SK-N-SH (cell line): Measurements from ENCODE around the gene SNX32. TPM values are rescaled to one million over a fixed set of nuclear protein-coding genes. Genes with fewer than 3 reads are reported as not detected.
"Not testable (repeated sequence)": the region's sequence is repeated elsewhere in the genome, so short reads cannot be mapped to it uniquely, and the experiment has no call there.

Experiments used
- CTCF ChIA-PET: fragments of 300-600, 350-600 bp; formaldehyde crosslinking; extraction: SDS; loops from one replicate; lab custom pipeline; 2021; lab: Yijun Ruan, JAX
- POLR2A ChIA-PET: fragments of 350-600 bp; sonication (Branson Sonifier 250); formaldehyde crosslinking; extraction: SDS; loops from one replicate; lab custom pipeline; 2020; ENCODE audit warnings: antibody characterized with exemption, inconsistent platforms; lab: Yijun Ruan, JAX
- DNase-seq: peaks from one replicate; pipeline ENCODE4 v3.0.0; 2012
- H2AFZ ChIP-seq: fragments of 200-600 bp; sonication (generic); 2 replicates; pipeline ENCODE4 v1.8.1; 2016; ENCODE audit warnings: antibody characterized with exemption, mild to moderate bottlenecking, low read depth
- H3F3A ChIP-seq: fragments of 200-600 bp; sonication (generic); replicated peaks from 2 replicates; pipeline ENCODE3; 2016; ENCODE audit warnings: antibody characterized with exemption, mild to moderate bottlenecking; ENCODE audit not compliant: insufficient read depth
- H3K27ac ChIP-seq, 2 experiments: fragments of 200-500 bp in 1 of 2; fragments of 200-600 bp in 1 of 2; sonication (Bioruptor generic) in 1 of 2; sonication (generic), shearing (Covaris generic) in 1 of 2; 2 replicates each; pipeline versions ENCODE4 v1.5.1 to v1.6.1; 2014 to 2016; ENCODE audit warnings: low read depth in 2 of 2, inconsistent platforms in 1 of 2, low read length in 1 of 2, mild to moderate bottlenecking in 1 of 2, mixed read lengths in 1 of 2
- H3K27me3 ChIP-seq: fragments of 200-600 bp; sonication (generic), shearing (Covaris generic); 2 replicates; pipeline ENCODE4 v1.6.1; 2016; ENCODE audit warnings: mixed run types; ENCODE audit not compliant: insufficient read depth
- H3K36me3 ChIP-seq, 2 experiments: fragments of 200-500 bp in 1 of 2; fragments of 200-600 bp in 1 of 2; sonication (Bioruptor generic) in 1 of 2; sonication (generic) in 1 of 2; replicated peaks in 1 of 2; 2 replicates each; pipeline versions ENCODE3 to v1.5.1; 2014 to 2016; ENCODE audit warnings: low read length in 1 of 2, mild to moderate bottlenecking in 1 of 2; ENCODE audit not compliant: insufficient read depth in 2 of 2, control insufficient read depth in 1 of 2
- H3K4me1 ChIP-seq, 2 experiments: fragments of 200-500 bp in 1 of 2; fragments of 200-600 bp in 1 of 2; sonication (Bioruptor generic) in 1 of 2; sonication (generic), shearing (Covaris generic) in 1 of 2; 2 replicates each; pipeline versions ENCODE4 v1.5.1 to v1.6.1; 2014 to 2016; ENCODE audit warnings: low read depth in 1 of 2, low read length in 1 of 2, mixed run types in 1 of 2; ENCODE audit not compliant: insufficient read depth in 2 of 2, control insufficient read depth in 1 of 2
- H3K4me2 ChIP-seq: fragments of 200-600 bp; sonication (generic), shearing (Covaris generic); 2 replicates; pipeline ENCODE4 v1.6.1; 2017; ENCODE audit warnings: mixed run types
- H3K4me3 ChIP-seq, 2 experiments: fragments of 200-500 bp in 1 of 2; fragments of 200-600 bp in 1 of 2; sonication (Bioruptor generic) in 1 of 2; sonication (generic), shearing (Covaris generic) in 1 of 2; 2 replicates each; pipeline versions ENCODE4 v1.5.1 to v1.8.1; 2014 to 2016; ENCODE audit warnings: low read depth in 2 of 2, inconsistent platforms in 1 of 2, low read length in 1 of 2, mild to moderate bottlenecking in 1 of 2, mixed read lengths in 1 of 2, moderate library complexity in 1 of 2
- H3K79me2 ChIP-seq: fragments of 200-600 bp; sonication (generic); 2 replicates; pipeline ENCODE4 v1.8.1; 2017; ENCODE audit warnings: mild to moderate bottlenecking; ENCODE audit not compliant: insufficient read depth
- H3K9ac ChIP-seq: fragments of 200-600 bp; sonication (generic); 2 replicates; pipeline ENCODE4 v1.6.1; 2017; ENCODE audit warnings: mixed run types
- H3K9me2 ChIP-seq: fragments of 200-600 bp; sonication (generic); 2 replicates; pipeline ENCODE4 v1.6.1; 2017; ENCODE audit warnings: mixed run types
- H3K9me3 ChIP-seq: fragments of 200-600 bp; sonication (generic); 2 replicates; pipeline ENCODE4 v1.6.1; 2017; ENCODE audit warnings: mixed run types, mild to moderate bottlenecking, moderate library complexity
- H4K20me1 ChIP-seq: fragments of 200-600 bp; sonication (generic); 2 replicates; pipeline ENCODE4 v1.6.1; 2017; ENCODE audit warnings: mild to moderate bottlenecking, mixed run types; ENCODE audit not compliant: insufficient read depth
- FOXM1 ChIP-seq: IDR thresholded peaks from 2 replicates; pipeline ENCODE4 v1.4.0; 2012; ENCODE audit warnings: low read depth, mild to moderate bottlenecking
- GABPA ChIP-seq: IDR thresholded peaks from 2 replicates; pipeline ENCODE4 v1.4.0; 2012; ENCODE audit warnings: low read depth, mild to moderate bottlenecking
- JUND ChIP-seq: IDR thresholded peaks from 2 replicates; pipeline ENCODE4 v1.4.0; 2012
- MXI1 ChIP-seq: IDR thresholded peaks from 2 replicates; pipeline ENCODE4 v1.6.1; 2012; ENCODE audit warnings: mild to moderate bottlenecking, low read depth, low read length, improper control_type of control experiment
- NRF1 ChIP-seq: IDR thresholded peaks from 2 replicates; pipeline ENCODE4 v1.6.1; 2012; ENCODE audit warnings: low read depth, mild to moderate bottlenecking, low read length
- POLR2AphosphoS5 ChIP-seq: IDR thresholded peaks from 2 replicates; pipeline ENCODE4 v1.6.1; 2012; ENCODE audit warnings: low read depth, low read length
- RAD21 ChIP-seq: IDR thresholded peaks from 2 replicates; pipeline ENCODE4 v1.6.1; 2012; ENCODE audit warnings: mild to moderate bottlenecking, low read length
- SIN3A ChIP-seq: IDR thresholded peaks from 2 replicates; pipeline ENCODE4 v1.6.1; 2012; ENCODE audit warnings: low read depth, mild to moderate bottlenecking, low read length, moderate library complexity, borderline replicate concordance
- SMC3 ChIP-seq: IDR thresholded peaks from 2 replicates; pipeline ENCODE4 v1.6.1; 2012; ENCODE audit warnings: low read depth, low read length, improper control_type of control experiment
- TAF1 ChIP-seq: IDR thresholded peaks from 2 replicates; pipeline ENCODE4 v1.6.1; 2012; ENCODE audit warnings: low read depth, mild to moderate bottlenecking, low read length, moderate library complexity, borderline replicate concordance
- TCF12 ChIP-seq: IDR thresholded peaks from 2 replicates; pipeline ENCODE4 v1.4.0; 2012
- TEAD4 ChIP-seq: IDR thresholded peaks from 2 replicates; pipeline ENCODE4 v1.4.0; 2012; ENCODE audit warnings: mild to moderate bottlenecking, borderline replicate concordance; ENCODE audit not compliant: insufficient read depth
- USF2 ChIP-seq: fragments of 150-350 bp; IDR thresholded peaks from 2 replicates; pipeline ENCODE4 v1.6.1; 2017; ENCODE audit warnings: antibody characterized with exemption, low read length, low read depth, borderline replicate concordance
- ZBTB33 ChIP-seq: IDR thresholded peaks from 2 replicates; pipeline ENCODE4 v1.4.0; 2012; ENCODE audit warnings: low read depth, borderline replicate concordance
- WGBS: methylation state at CpG from one replicate; pipeline ENCODE4 v1.1.6; 2017; ENCODE audit warnings: low lambda C conversion rate; 5-methylcytosine and 5-hydroxymethylcytosine counted together
- polyA plus RNA-seq, 3 experiments: library from polyadenylated mRNA; depleted of rRNA; stranded (reverse); fragments of >200 nt; gene quantifications; 2 replicates each; pipeline ENCODE4 v1.2.3, GENCODE V29; 2012

The SNX32 gene
- polyA plus RNA-seq, 1 of the 3 experiments (the other 2 are of a cell fraction) = 1.0 TPM

- TF ChIP-seq MXI1 (no peak), TAF1 (no peak), NRF1 (no peak), RAD21 (no peak), TEAD4 (no peak), SIN3A (no peak), GABPA (no peak), TCF12 (no peak), USF2 (no peak), ZBTB33 (no peak)
- TF ChIP-seq, all 33 proteins: peak for 0
These were observed 6.6 kb upstream of the SNX32 start (continued) for GRCh38 chr11:65826984-65827735.

- H4K20me1 ChIP-seq = no peaks in the 10 kb centered on the region
- no peak overlapping the region for H3K4me2 ChIP-seq
- TF ChIP-seq POLR2AphosphoS5 (no peak), TEAD4 (no peak), GABPA (no peak), RAD21 (no peak), FOXM1 (no peak), SMC3 (no peak), JUND (no peak)
- TF ChIP-seq, all 33 proteins: peak for 0
- H3K9ac ChIP-seq = no peak overlapping the region
- no peaks in the 10 kb centered on the region for H3K9me2 ChIP-seq
- H3K4me3 ChIP-seq = no peak overlapping the region
- CTCF ChIA-PET = interaction anchor here (0.7 to 3.9 kb wide), 6 partner anchors 12 to 1061 kb away, joined by 3 to 33 read pairs (median 4); partner anchors contain the start of genes AP5B1 and MUS81
- no peak overlapping the region for H2AFZ ChIP-seq
- peaks cover 10% of the 10 kb centered on the region for H3F3A ChIP-seq
- 55% methylated on average over 4 of the region's 4 CpGs for WGBS
- H3K79me2 ChIP-seq = no peaks in the 10 kb centered on the region
- H3K27me3 ChIP-seq = no peaks in the 10 kb centered on the region
- POLR2A ChIA-PET = no interaction called here
- H3K36me3 ChIP-seq = no peaks in the 10 kb centered on the region
- no peak overlapping the region for H3K27ac ChIP-seq
- H3K9me3 ChIP-seq = no peaks in the 10 kb centered on the region
- peaks cover 0 to 7% of the 10 kb centered on the region in 2 experiments; a peak in 1 of 4 replicates for H3K4me1 ChIP-seq
- no peak for DNase-seq
These were observed 4.3 kb upstream of the SNX32 start for GRCh38 chr11:65829459-65829858.

GRCh38 chr11:65832231-65832630, 1.5 kb upstream of the SNX32 start:
- H4K20me1 ChIP-seq, H3K9me3 ChIP-seq, H3K27me3 ChIP-seq, H3K4me3 ChIP-seq, H3K9ac ChIP-seq, H3K27ac ChIP-seq, H3K9me2 ChIP-seq, H3K36me3 ChIP-seq, H3K4me2 ChIP-seq, DNase-seq, H2AFZ ChIP-seq, H3K79me2 ChIP-seq: not testable (repeated sequence)
- ChIA-PET POLR2A (interaction anchor here (0.7 to 2.3 kb wide), 4 partner anchors 12 to 120 kb away, joined by 3 to 14 read pairs (median 4); partner anchors contain the start of gene KAT5), CTCF (interaction anchor here (0.9 to 3.4 kb wide), 11 partner anchors 9 to 157 kb away, joined by 3 to 33 read pairs (median 6); partner anchors contain the start of gene FIBP)
- Histone ChIP-seq H3K4me1 (peaks cover 0 to 13% of the 10 kb centered on the region in 2 experiments; a peak in 1 of 4 replicates), H3F3A (peaks cover 10% of the 10 kb centered on the region)
